Neural cell (in vitro differentiated cells): ENCODE data around the gene BAZ2A. TPM values are rescaled to one million over a fixed set of nuclear protein-coding genes. Genes with fewer than 3 reads are reported as not detected.

Experiments used
- H2AFZ ChIP-seq: fragments of 200-600, 300-800 bp; sonication (generic), shearing (Covaris generic); 2 replicates; pipeline ENCODE4 v1.6.0; 2014; ENCODE audit warnings: low read depth, mild to moderate bottlenecking, antibody characterized with exemption, low read length, moderate library complexity
- H3F3A ChIP-seq: fragments of 200-600 bp; shearing (Covaris generic); 2 replicates; pipeline ENCODE4 v1.6.1; 2016; ENCODE audit warnings: mild to moderate bottlenecking, moderate library complexity, mixed read lengths, antibody characterized with exemption, low read length; ENCODE audit not compliant: insufficient read depth, poor library complexity, severe bottlenecking
- H3K27ac ChIP-seq: fragments of 200-600, 300-800 bp; sonication (generic), shearing (Covaris generic); 2 replicates; pipeline ENCODE4 v1.5.1; 2014; ENCODE audit warnings: mild to moderate bottlenecking, low read length, moderate library complexity
- H3K27me3 ChIP-seq: fragments of 300-800, 200-600 bp; sonication (generic), shearing (Covaris generic); 2 replicates; pipeline ENCODE4 v1.6.0; 2014; ENCODE audit warnings: mild to moderate bottlenecking, low read depth, low read length, moderate library complexity; ENCODE audit not compliant: insufficient read depth
- H3K36me3 ChIP-seq: fragments of 300-800, 200-600 bp; sonication (generic), shearing (Covaris generic); 2 replicates; pipeline ENCODE4 v1.5.1; 2014; ENCODE audit warnings: mild to moderate bottlenecking, antibody characterized with exemption, low read length, moderate library complexity; ENCODE audit not compliant: insufficient read depth
- H3K4me2 ChIP-seq: fragments of 300-800, 200-600 bp; sonication (generic), shearing (Covaris generic); 2 replicates; pipeline ENCODE4 v1.6.0; 2014; ENCODE audit warnings: mild to moderate bottlenecking, low read length
- H3K4me3 ChIP-seq: fragments of 300-800, 200-600 bp; sonication (generic), shearing (Covaris generic); 2 replicates; pipeline ENCODE4 v1.5.1; 2014; ENCODE audit warnings: mild to moderate bottlenecking, low read length, moderate library complexity
- H3K79me2 ChIP-seq: fragments of 200-600 bp; shearing (Covaris generic); replicated peaks from 2 replicates; pipeline ENCODE4 v1.6.0; 2014; ENCODE audit warnings: mild to moderate bottlenecking, low read length, moderate library complexity; ENCODE audit not compliant: insufficient read depth
- H3K9ac ChIP-seq: fragments of 300-800, 200-600 bp; sonication (generic), shearing (Covaris generic); 2 replicates; pipeline ENCODE4 v1.6.1; 2016; ENCODE audit warnings: mild to moderate bottlenecking, low read length, mixed read lengths
- H3K9me2 ChIP-seq: fragments of 200-600 bp; shearing (Covaris generic); 2 replicates; pipeline ENCODE4 v1.6.1; 2016; ENCODE audit warnings: mild to moderate bottlenecking, low read length, mixed read lengths; ENCODE audit not compliant: insufficient read depth
- H3K9me3 ChIP-seq: fragments of 200-600, 300-800 bp; sonication (generic), shearing (Covaris generic); 2 replicates; pipeline ENCODE4 v1.6.1; 2016; ENCODE audit warnings: mild to moderate bottlenecking, mixed run types, low read length, moderate library complexity, mixed read lengths
- H4K20me1 ChIP-seq: fragments of 200-600 bp; shearing (Covaris generic); 2 replicates; pipeline ENCODE4 v1.6.1; 2016; ENCODE audit warnings: mild to moderate bottlenecking, mixed run types; ENCODE audit not compliant: insufficient read depth
- CTCF ChIP-seq: fragments of 450-650 bp; IDR thresholded peaks from 2 replicates; pipeline ENCODE4 v1.5.1; 2014; ENCODE audit warnings: antibody characterized with exemption, mild to moderate bottlenecking, moderate library complexity; ENCODE audit not compliant: poor library complexity, severe bottlenecking
- EP300 ChIP-seq: fragments of 450-650 bp; conservative IDR thresholded peaks from 2 replicates; pipeline ENCODE4 v1.6.1; 2014; ENCODE audit warnings: antibody characterized with exemption, mild to moderate bottlenecking, moderate library complexity; ENCODE audit not compliant: poor library complexity, severe bottlenecking
- EZH2 ChIP-seq: fragments of 200-600, 300-800 bp; shearing (Covaris generic), sonication (generic); IDR thresholded peaks from 2 replicates; pipeline ENCODE4 v1.6.1; 2014; ENCODE audit warnings: antibody characterized with exemption, low read length, borderline replicate concordance, mild to moderate bottlenecking; ENCODE audit not compliant: insufficient read depth, poor library complexity, severe bottlenecking
- MXI1 ChIP-seq: fragments of 450-650 bp; conservative IDR thresholded peaks from 2 replicates; pipeline ENCODE4 v1.6.1; 2014; ENCODE audit warnings: antibody characterized with exemption, mild to moderate bottlenecking; ENCODE audit not compliant: poor library complexity, severe bottlenecking
- POLR2AphosphoS5 ChIP-seq: IDR thresholded peaks from 2 replicates; pipeline ENCODE4 v1.6.1; 2012
- RAD21 ChIP-seq: fragments of 450-650 bp; conservative IDR thresholded peaks from 2 replicates; pipeline ENCODE4 v1.6.1; 2014; ENCODE audit warnings: antibody characterized with exemption, mild to moderate bottlenecking, moderate library complexity
- REST ChIP-seq: IDR thresholded peaks from 2 replicates; pipeline ENCODE4 v1.6.1; 2012; ENCODE audit warnings: borderline replicate concordance
- SMC3 ChIP-seq: fragments of 450-650 bp; conservative IDR thresholded peaks from 2 replicates; pipeline ENCODE4 v1.6.1; 2014; ENCODE audit warnings: antibody characterized with exemption, mild to moderate bottlenecking, moderate library complexity; ENCODE audit not compliant: poor library complexity
- TAF1 ChIP-seq: IDR thresholded peaks from 2 replicates; pipeline ENCODE4 v1.6.1; 2012; ENCODE audit warnings: low read depth
- polyA plus RNA-seq: library from polyadenylated mRNA; depleted of rRNA; stranded (reverse); fragments of >200 nt; gene quantifications from 2 replicates; pipeline ENCODE4 v1.2.3, GENCODE V29; 2014

The BAZ2A gene
- polyA plus RNA-seq, 1 donor from 2014 or later: 13.8 TPM

- Histone ChIP-seq H3K27me3 (no peaks in the 10 kb centered on the region), H4K20me1 (no peaks in the 10 kb centered on the region), H3K4me3 (peak overlapping the region; percentile 17)
Measured at GRCh38 chr12:56632701-56633467, 2.8 kb upstream of the BAZ2A start.

More at GRCh38 chr12:56632701-56633467, 2.8 kb upstream of the BAZ2A start:
- Histone ChIP-seq H3K9me3 (no peaks in the 10 kb centered on the region), H2AFZ (no peak overlapping the region), H3K79me2 (peaks cover 29% of the 10 kb centered on the region), H3K9me2 (no peaks in the 10 kb centered on the region), H3K27ac (no peak overlapping the region), H3K9ac (no peak overlapping the region), H3K4me2 (no peak overlapping the region), H3K36me3 (no peaks in the 10 kb centered on the region), H3F3A (peaks cover 10% of the 10 kb centered on the region)
- TF ChIP-seq POLR2AphosphoS5: no peak
- no peak for TF ChIP-seq REST
- no peak for TF ChIP-seq MXI1
- TF ChIP-seq SMC3: no peak
- no peak for TF ChIP-seq TAF1
- TF ChIP-seq RAD21: no peak
- TF ChIP-seq CTCF: no peak
- no peak for TF ChIP-seq EZH2
- TF ChIP-seq EP300: no peak
